DMS 273 (cell line): ENCODE measurements around the gene ZNF444.
A peak's percentile ranks its signal among the peaks of the same experiment; 100 is the strongest.
"Not testable (repeated sequence)": the region's sequence is repeated elsewhere in the genome, so short reads cannot be mapped to it uniquely, and the experiment has no call there.

ENCODE experiments used
- DNase-seq: peaks from one replicate; lab custom pipeline; 2025; ENCODE audit not compliant: unreplicated experiment; lab: John Stamatoyannopoulos, UW

The ZNF444 gene

GRCh38 chr19:56175861-56176307 is 34.8 kb downstream of the ZNF444 start, which contains the start of gene GALP:
Gene GALP (plus strand): TSS chr19:56176008. CDS start chr19:56177109, 1,101 bp downstream.
- not testable (repeated sequence) for DNase-seq

GRCh38 chr19:56176310-56176709 is 35.2 kb downstream of the ZNF444 start:
- DNase-seq, result not testable (repeated sequence)

GRCh38 chr19:56176881-56177280 is 35.8 kb downstream of the ZNF444 start:
- no peak for DNase-seq

GRCh38 chr19:56177564-56178243 is 36.6 kb downstream of the ZNF444 start:
- no peak for DNase-seq

- peak; percentile 18 for DNase-seq
These were observed 48.7 kb downstream of the ZNF444 start for GRCh38 chr19:56189785-56190184.

GRCh38 chr19:56191115-56191514 is 50.0 kb downstream of the ZNF444 start:
- no peak for DNase-seq

- DNase-seq, result no peak
These were observed 50.6 kb downstream of the ZNF444 start for GRCh38 chr19:56191711-56192110.

GRCh38 chr19:56193981-56194640 is 53.0 kb downstream of the ZNF444 start:
- no peak for DNase-seq

GRCh38 chr19:56197646-56198045 is 56.6 kb downstream of the ZNF444 start, which contains the start of gene ZSCAN5B:
Gene ZSCAN5B (minus strand): TSS chr19:56197783. CDS start chr19:56193052, 4,731 bp downstream.
- not testable (repeated sequence) for DNase-seq

GRCh38 chr19:56199687-56200086 is 58.6 kb downstream of the ZNF444 start:
- DNase-seq, result no peak

GRCh38 chr19:56201973-56202372 is 60.9 kb downstream of the ZNF444 start, which contains the start of gene ZSCAN5C:
Gene ZSCAN5C (plus strand): TSS chr19:56202273. CDS start chr19:56205914, 3,641 bp downstream.
- no peak for DNase-seq

GRCh38 chr19:56207581-56207980 is 66.5 kb downstream of the ZNF444 start:
- not testable (repeated sequence) for DNase-seq

- DNase-seq, result no peak
These were observed 68.0 kb downstream of the ZNF444 start for GRCh38 chr19:56209091-56209490.

GRCh38 chr19:56210036-56210435 is 68.9 kb downstream of the ZNF444 start:
- not testable (repeated sequence) for DNase-seq
